Stimulated activated naive B cell treated with anti-CD40 and anti-IgM and Interleukin-4, amounts not matched to agents 10 μg/mL and 1 μg/mL and 100 μg/mL, for 72 hours (primary cell): ENCODE data around the gene YAE1.
A peak's percentile ranks its signal among the peaks of the same experiment; 100 is the strongest.

ENCODE experiments used
- ATAC-seq, 2 donors: fragments of 150-1000 bp; cut with Tn5 transposase; replicated peaks; 2 replicates each; pipeline ENCODE4 v1.10.0; 2021; ENCODE audit warnings: moderate library complexity in 1 of 2
- DNase-seq: peaks from one replicate; pipeline ENCODE4 v3.0.0; 2021
- H3K27ac Mint-ChIP-seq: one replicate; pipeline ENCODE4 v1.8.0; 2022; ENCODE audit warnings: mild to moderate bottlenecking, mixed read lengths
- H3K27me3 Mint-ChIP-seq, 2 donors: one replicate each; pipeline ENCODE4 v1.8.0; 2022; ENCODE audit warnings: mixed read lengths in 2 of 2
- H3K36me3 Mint-ChIP-seq, 2 donors: one replicate each; pipeline ENCODE4 v1.8.0; 2022; ENCODE audit warnings: mixed read lengths in 2 of 2, mild to moderate bottlenecking in 1 of 2
- H3K4me1 Mint-ChIP-seq, 2 donors: one replicate each; pipeline ENCODE4 v1.8.0; 2022; ENCODE audit warnings: mixed read lengths in 2 of 2, mild to moderate bottlenecking in 1 of 2
- H3K4me3 Mint-ChIP-seq, 2 donors: one replicate each; pipeline ENCODE4 v1.8.0; 2022; ENCODE audit warnings: mild to moderate bottlenecking in 2 of 2, mixed read lengths in 2 of 2, moderate library complexity in 1 of 2
- H3K9me3 Mint-ChIP-seq, 2 donors: one replicate each; pipeline ENCODE4 v1.8.0; 2022; ENCODE audit warnings: mixed read lengths in 2 of 2, mild to moderate bottlenecking in 1 of 2

The YAE1 gene

GRCh38 chr7:39566023-39566921 lies at the start of gene YAE1:
TSS of gene YAE1 (plus strand) at chr7:39566404. CDS start at chr7:39566419, 15 bp downstream.
- DNase-seq: peak; percentile 83
- H3K9me3 Mint-ChIP-seq: no peaks in the 10 kb centered on the region
- peak within 1 kb of the TSS; percentile 96 to 97 for H3K4me3 Mint-ChIP-seq
- H3K27ac Mint-ChIP-seq: peak within 1 kb of the TSS; percentile 97
- H3K36me3 Mint-ChIP-seq: peaks cover 4% of the 10 kb centered on the region in 2 donors
- ATAC-seq: peak; percentile 96 to 98
- H3K4me1 Mint-ChIP-seq: peaks cover 9 to 22% of the 10 kb centered on the region in 2 donors
- H3K27me3 Mint-ChIP-seq: no peaks in the 10 kb centered on the region

- Mint-ChIP-seq H3K4me3 (no peak overlapping the region), H3K27me3 (no peaks in the 10 kb centered on the region), H3K36me3 (no peaks in the 10 kb centered on the region), H3K4me1 (peaks cover 2 to 6% of the 10 kb centered on the region in 2 donors), H3K27ac (no peak overlapping the region), H3K9me3 (no peaks in the 10 kb centered on the region)
- no peak for DNase-seq
- ATAC-seq: no peak
Measured at GRCh38 chr7:39516498-39516897, 49.7 kb upstream of the YAE1 start.

- Mint-ChIP-seq H3K27ac (no peak overlapping the region), H3K9me3 (no peaks in the 10 kb centered on the region), H3K4me1 (peaks cover 2 to 6% of the 10 kb centered on the region in 2 donors), H3K4me3 (no peak overlapping the region), H3K36me3 (no peaks in the 10 kb centered on the region), H3K27me3 (peaks cover 5 to 6% of the 10 kb centered on the region in 2 donors)
- DNase-seq (no peak), ATAC-seq (no peak)
Measured at GRCh38 chr7:39517240-39517639, 49.0 kb upstream of the YAE1 start.

GRCh38 chr7:39525926-39526325 lies 40.3 kb upstream of the YAE1 start:
- Mint-ChIP-seq H3K9me3 (no peaks in the 10 kb centered on the region), H3K27me3 (peaks cover 7% of the 10 kb centered on the region in 2 donors), H3K4me1 (no peaks in the 10 kb centered on the region), H3K27ac (no peak overlapping the region), H3K4me3 (no peak overlapping the region), H3K36me3 (no peaks in the 10 kb centered on the region)
- ATAC-seq: no peak
- no peak for DNase-seq

- H3K36me3 Mint-ChIP-seq: no peaks in the 10 kb centered on the region
- no peak overlapping the region for H3K27ac Mint-ChIP-seq
- no peak for ATAC-seq
- H3K27me3 Mint-ChIP-seq: peaks cover 6 to 7% of the 10 kb centered on the region in 2 donors
- H3K4me3 Mint-ChIP-seq: no peak overlapping the region
- DNase-seq: no peak
- no peaks in the 10 kb centered on the region for H3K9me3 Mint-ChIP-seq
- peaks cover 0 to 6% of the 10 kb centered on the region in 2 donors for H3K4me1 Mint-ChIP-seq
Measured at GRCh38 chr7:39526666-39527065, 39.5 kb upstream of the YAE1 start.

GRCh38 chr7:39527296-39527695 lies 38.9 kb upstream of the YAE1 start:
- Mint-ChIP-seq H3K9me3 (no peaks in the 10 kb centered on the region), H3K4me3 (no peak overlapping the region), H3K27me3 (peaks cover 0 to 1% of the 10 kb centered on the region in 2 donors), H3K36me3 (no peaks in the 10 kb centered on the region), H3K27ac (no peak overlapping the region), H3K4me1 (peaks cover 4 to 12% of the 10 kb centered on the region in 2 donors)
- DNase-seq (no peak), ATAC-seq (no peak)

GRCh38 chr7:39527951-39528350 lies 38.3 kb upstream of the YAE1 start:
- DNase-seq: no peak
- Mint-ChIP-seq H3K36me3 (no peaks in the 10 kb centered on the region), H3K27me3 (no peaks in the 10 kb centered on the region), H3K4me3 (no peak overlapping the region), H3K4me1 (peaks cover 7 to 18% of the 10 kb centered on the region in 2 donors), H3K9me3 (no peaks in the 10 kb centered on the region), H3K27ac (no peak overlapping the region)
- no peak for ATAC-seq

- DNase-seq: no peak
- H3K9me3 Mint-ChIP-seq: no peaks in the 10 kb centered on the region
- H3K27ac Mint-ChIP-seq: no peak overlapping the region
- peaks cover 7 to 18% of the 10 kb centered on the region in 2 donors for H3K4me1 Mint-ChIP-seq
- no peak for ATAC-seq
- H3K27me3 Mint-ChIP-seq: no peaks in the 10 kb centered on the region
- H3K4me3 Mint-ChIP-seq: no peak overlapping the region
- no peaks in the 10 kb centered on the region for H3K36me3 Mint-ChIP-seq
Measured at GRCh38 chr7:39528849-39529248, 37.4 kb upstream of the YAE1 start.

GRCh38 chr7:39529582-39529981 lies 36.6 kb upstream of the YAE1 start:
- H3K27me3 Mint-ChIP-seq: no peaks in the 10 kb centered on the region
- H3K9me3 Mint-ChIP-seq: no peaks in the 10 kb centered on the region
- H3K4me1 Mint-ChIP-seq: peaks cover 7 to 18% of the 10 kb centered on the region in 2 donors
- H3K4me3 Mint-ChIP-seq: no peak overlapping the region
- DNase-seq (no peak), ATAC-seq (no peak)
- no peak overlapping the region for H3K27ac Mint-ChIP-seq
- no peaks in the 10 kb centered on the region for H3K36me3 Mint-ChIP-seq

GRCh38 chr7:39530971-39531370 lies 35.2 kb upstream of the YAE1 start:
- no peaks in the 10 kb centered on the region for H3K36me3 Mint-ChIP-seq
- no peak overlapping the region for H3K4me3 Mint-ChIP-seq
- no peak for ATAC-seq
- no peak for DNase-seq
- H3K27me3 Mint-ChIP-seq: no peaks in the 10 kb centered on the region
- H3K27ac Mint-ChIP-seq: peak overlapping the region; percentile 40
- H3K4me1 Mint-ChIP-seq: peaks cover 7 to 18% of the 10 kb centered on the region in 2 donors
- no peaks in the 10 kb centered on the region for H3K9me3 Mint-ChIP-seq

GRCh38 chr7:39531818-39532217 lies 34.4 kb upstream of the YAE1 start:
- peaks cover 7 to 18% of the 10 kb centered on the region in 2 donors for H3K4me1 Mint-ChIP-seq
- H3K9me3 Mint-ChIP-seq: no peaks in the 10 kb centered on the region
- no peaks in the 10 kb centered on the region for H3K27me3 Mint-ChIP-seq
- DNase-seq (no peak), ATAC-seq (peak; percentile 81 to 85)
- peak overlapping the region; percentile 65 for H3K27ac Mint-ChIP-seq
- peak overlapping the region in 1 of 2 donors; percentile 31 for H3K4me3 Mint-ChIP-seq
- H3K36me3 Mint-ChIP-seq: no peaks in the 10 kb centered on the region

GRCh38 chr7:39532832-39533231 lies 33.4 kb upstream of the YAE1 start:
- no peaks in the 10 kb centered on the region for H3K9me3 Mint-ChIP-seq
- H3K27ac Mint-ChIP-seq: no peak overlapping the region
- peak; percentile 31 to 42 for ATAC-seq
- H3K4me3 Mint-ChIP-seq: no peak overlapping the region
- no peak for DNase-seq
- H3K4me1 Mint-ChIP-seq: peaks cover 7 to 18% of the 10 kb centered on the region in 2 donors
- no peaks in the 10 kb centered on the region for H3K36me3 Mint-ChIP-seq
- no peaks in the 10 kb centered on the region for H3K27me3 Mint-ChIP-seq

- H3K27me3 Mint-ChIP-seq: peaks cover 0 to 3% of the 10 kb centered on the region in 2 donors
- H3K9me3 Mint-ChIP-seq: no peaks in the 10 kb centered on the region
- no peak overlapping the region for H3K27ac Mint-ChIP-seq
- no peak overlapping the region for H3K4me3 Mint-ChIP-seq
- no peaks in the 10 kb centered on the region for H3K36me3 Mint-ChIP-seq
- ATAC-seq (no peak), DNase-seq (no peak)
- peaks cover 7 to 18% of the 10 kb centered on the region in 2 donors for H3K4me1 Mint-ChIP-seq
Measured at GRCh38 chr7:39534599-39534998, 31.6 kb upstream of the YAE1 start.

- ATAC-seq: no peak
Measured at GRCh38 chr7:39535064-39535463, 31.1 kb upstream of the YAE1 start.

GRCh38 chr7:39535720-39536119 lies 30.5 kb upstream of the YAE1 start:
- no peak overlapping the region for H3K27ac Mint-ChIP-seq
- no peaks in the 10 kb centered on the region for H3K9me3 Mint-ChIP-seq
- ATAC-seq: no peak
- H3K4me3 Mint-ChIP-seq: no peak overlapping the region
- peaks cover 0 to 8% of the 10 kb centered on the region in 2 donors for H3K27me3 Mint-ChIP-seq
- peaks cover 7 to 18% of the 10 kb centered on the region in 2 donors for H3K4me1 Mint-ChIP-seq
- DNase-seq: no peak
- H3K36me3 Mint-ChIP-seq: no peaks in the 10 kb centered on the region

More at GRCh38 chr7:39535064-39535463, 31.1 kb upstream of the YAE1 start:
- Mint-ChIP-seq H3K9me3 (no peaks in the 10 kb centered on the region), H3K4me3 (no peak overlapping the region), H3K4me1 (peaks cover 7 to 18% of the 10 kb centered on the region in 2 donors), H3K27me3 (peaks cover 0 to 7% of the 10 kb centered on the region in 2 donors), H3K27ac (peak overlapping the region; percentile 25), H3K36me3 (no peaks in the 10 kb centered on the region)
- DNase-seq: no peak
